Measurements from ENCODE around the gene GPS2.

The GPS2 gene

DNA sequence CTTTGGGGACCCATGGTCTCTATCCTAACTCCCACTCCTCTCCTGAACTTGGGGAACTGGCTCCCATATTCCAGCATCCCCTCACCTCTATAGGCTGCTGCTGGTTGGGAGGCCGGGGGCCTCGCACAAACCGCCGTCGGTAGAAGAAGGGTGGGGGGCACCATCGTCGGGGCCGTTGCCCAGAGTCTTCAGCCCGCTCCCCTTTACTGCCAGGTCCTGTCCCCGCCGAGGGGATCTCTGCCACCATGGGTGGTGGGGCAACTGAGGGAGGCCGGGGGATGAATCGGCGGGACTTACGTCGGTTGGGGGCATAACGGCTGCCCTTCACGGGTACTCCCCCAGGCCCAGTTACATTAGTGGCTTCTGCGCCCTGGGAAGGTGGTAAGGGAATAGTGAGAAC is 25.0 kb downstream of the GPS2 start:
- no peaks in the 10 kb centered on the region for H3K9me3 ChIP-seq (ENCODE audit: low read length)
- no peaks in the 10 kb centered on the region for H3K36me3 ChIP-seq (ENCODE audit: insufficient read depth, low read length)
- peaks cover 12% of the 10 kb centered on the region for H3K4me1 ChIP-seq (ENCODE audit: insufficient read depth, low read length)
- H2AFZ ChIP-seq (ENCODE audit: low read depth, low read length) = no peak overlapping the region
- no peak overlapping the region for H3K4me3 ChIP-seq (ENCODE audit: low read length)
- peaks cover 29% of the 10 kb centered on the region for H3K27me3 ChIP-seq (ENCODE audit: insufficient read depth, low read length)

DNA sequence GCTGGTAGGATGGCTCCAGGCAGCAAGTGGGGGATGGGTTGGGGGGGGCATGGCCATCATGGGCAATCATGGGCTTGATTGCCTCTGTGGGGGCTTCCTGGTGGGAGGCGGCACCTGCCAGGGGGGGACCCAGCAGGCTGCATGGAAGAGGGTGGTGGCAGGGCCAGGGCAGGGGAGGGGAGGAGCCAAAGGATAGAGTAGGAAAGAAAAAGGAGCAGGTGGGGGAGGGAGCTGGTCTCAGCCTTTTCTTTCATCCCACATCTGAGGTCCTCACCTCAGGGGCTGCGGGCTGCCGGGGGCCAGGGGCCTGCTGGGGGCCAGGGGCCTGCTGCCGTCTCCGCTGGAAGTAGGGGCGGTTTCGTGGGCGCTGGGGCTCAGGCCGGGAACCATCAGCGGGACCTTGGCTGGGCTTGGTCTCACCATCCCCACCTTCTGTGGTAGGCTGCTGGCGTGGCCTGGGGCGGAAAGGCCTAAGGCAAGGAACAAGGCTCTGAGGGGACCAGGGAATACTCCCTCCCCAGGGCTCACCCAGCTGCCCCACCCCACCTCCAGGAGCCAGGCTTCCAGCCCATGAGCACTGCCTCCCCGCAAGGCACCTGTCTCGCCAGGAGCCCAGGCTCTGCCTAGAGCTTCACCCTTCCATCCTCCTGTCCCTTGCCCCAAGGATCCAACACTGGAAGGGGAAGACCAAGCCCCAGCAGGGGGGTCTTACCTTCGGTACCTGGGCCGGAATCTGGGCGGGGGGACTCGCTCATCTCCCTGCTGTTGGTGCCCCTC is 25.7 kb downstream of the GPS2 start:
- peaks cover 9% of the 10 kb centered on the region for H3K4me1 ChIP-seq (ENCODE audit: insufficient read depth, low read length)
- no peaks in the 10 kb centered on the region for H3K9me3 ChIP-seq (ENCODE audit: low read length)
- no peaks in the 10 kb centered on the region for H3K36me3 ChIP-seq (ENCODE audit: insufficient read depth, low read length)
- H3K4me3 ChIP-seq (ENCODE audit: low read length) = no peak overlapping the region
- H2AFZ ChIP-seq (ENCODE audit: low read depth, low read length) = no peak overlapping the region
- H3K27me3 ChIP-seq (ENCODE audit: insufficient read depth, low read length) = peaks cover 25% of the 10 kb centered on the region

DNA sequence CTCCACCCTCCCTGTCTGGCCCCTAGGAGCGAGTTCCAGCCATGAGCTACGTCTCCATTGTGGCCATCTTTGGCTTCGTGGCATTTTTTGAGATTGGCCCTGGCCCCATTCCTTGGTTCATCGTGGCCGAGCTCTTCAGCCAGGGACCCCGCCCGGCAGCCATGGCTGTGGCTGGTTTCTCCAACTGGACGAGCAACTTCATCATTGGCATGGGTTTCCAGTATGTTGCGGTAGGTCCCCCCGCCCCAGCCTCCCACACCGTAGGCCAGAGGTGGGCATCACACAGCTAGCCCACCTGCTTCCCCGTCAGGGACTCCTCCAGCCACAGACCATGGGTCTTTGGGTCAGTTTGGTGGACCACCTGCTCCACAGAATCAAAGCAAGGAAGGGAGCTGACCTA is 29.5 kb downstream of the GPS2 start:
- H3K36me3 ChIP-seq (ENCODE audit: insufficient read depth, low read length) = no peaks in the 10 kb centered on the region
- H2AFZ ChIP-seq (ENCODE audit: low read depth, low read length) = no peak overlapping the region
- H3K4me3 ChIP-seq (ENCODE audit: low read length) = no peak overlapping the region

DNA sequence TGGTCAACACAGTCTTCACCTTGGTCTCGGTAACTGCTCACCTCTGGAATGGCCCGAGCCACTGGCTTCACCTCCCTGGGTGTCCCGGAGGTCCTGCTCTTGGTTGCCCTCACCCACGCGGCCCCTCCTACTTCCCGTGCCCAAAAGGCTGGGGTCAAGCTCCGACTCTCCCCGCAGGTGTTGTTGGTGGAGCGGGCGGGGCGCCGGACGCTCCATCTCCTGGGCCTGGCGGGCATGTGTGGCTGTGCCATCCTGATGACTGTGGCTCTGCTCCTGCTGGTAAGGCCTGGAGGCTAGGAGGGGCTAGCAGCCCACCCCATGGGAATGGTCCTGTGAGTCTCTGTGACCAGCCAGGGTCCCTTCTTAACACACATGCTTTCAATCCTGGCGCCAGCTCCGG is 30.2 kb downstream of the GPS2 start:
- H3K9me3 ChIP-seq (ENCODE audit: low read length) = no peaks in the 10 kb centered on the region

More for the DNA sequence above, 29.5 kb downstream of the GPS2 start:
- H3K4me1 ChIP-seq (ENCODE audit: insufficient read depth, low read length) = peaks cover 11% of the 10 kb centered on the region
- no peaks in the 10 kb centered on the region for H3K27me3 ChIP-seq (ENCODE audit: insufficient read depth, low read length)
- H3K9me3 ChIP-seq (ENCODE audit: low read length) = no peaks in the 10 kb centered on the region

DNA sequence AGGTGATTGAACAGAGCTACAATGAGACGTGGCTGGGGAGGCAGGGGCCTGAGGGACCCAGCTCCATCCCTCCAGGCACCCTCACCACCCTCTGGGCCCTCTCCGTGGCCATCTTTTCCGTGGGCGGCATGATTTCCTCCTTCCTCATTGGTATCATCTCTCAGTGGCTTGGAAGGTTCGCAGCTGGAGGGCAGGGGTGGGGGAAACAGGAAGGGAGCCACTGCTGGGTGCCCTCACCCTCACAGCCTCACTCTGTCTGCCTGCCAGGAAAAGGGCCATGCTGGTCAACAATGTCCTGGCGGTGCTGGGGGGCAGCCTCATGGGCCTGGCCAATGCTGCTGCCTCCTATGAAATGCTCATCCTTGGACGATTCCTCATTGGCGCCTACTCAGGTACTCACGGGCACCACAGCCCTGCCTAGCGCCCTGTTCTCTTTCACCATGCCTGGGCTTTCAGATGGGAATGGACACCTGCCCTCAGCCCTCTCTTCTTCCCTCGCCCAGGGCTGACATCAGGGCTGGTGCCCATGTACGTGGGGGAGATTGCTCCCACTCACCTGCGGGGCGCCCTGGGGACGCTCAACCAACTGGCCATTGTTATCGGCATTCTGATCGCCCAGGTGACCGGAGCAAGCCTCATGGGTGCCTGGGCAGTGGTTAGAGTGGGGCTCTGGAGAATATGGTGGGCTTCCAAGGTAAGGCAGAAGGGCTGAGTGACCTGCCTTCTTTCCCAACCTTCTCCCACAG is 31.5 kb downstream of the GPS2 start:
- no peaks in the 10 kb centered on the region for H3K27me3 ChIP-seq (ENCODE audit: insufficient read depth, low read length)
- H3K9me3 ChIP-seq (ENCODE audit: low read length) = no peaks in the 10 kb centered on the region
- H2AFZ ChIP-seq (ENCODE audit: low read depth, low read length) = no peak overlapping the region
- no peaks in the 10 kb centered on the region for H3K36me3 ChIP-seq (ENCODE audit: insufficient read depth, low read length)
- H3K4me1 ChIP-seq (ENCODE audit: insufficient read depth, low read length) = peaks cover 14% of the 10 kb centered on the region
- no peak overlapping the region for H3K4me3 ChIP-seq (ENCODE audit: low read length)

More for the DNA sequence above, 30.2 kb downstream of the GPS2 start:
- Histone ChIP-seq H2AFZ (ENCODE audit: low read depth, low read length) (no peak overlapping the region), H3K36me3 (ENCODE audit: insufficient read depth, low read length) (no peaks in the 10 kb centered on the region), H3K4me1 (ENCODE audit: insufficient read depth, low read length) (peaks cover 14% of the 10 kb centered on the region), H3K27me3 (ENCODE audit: insufficient read depth, low read length) (no peaks in the 10 kb centered on the region), H3K4me3 (ENCODE audit: low read length) (no peak overlapping the region)

DNA sequence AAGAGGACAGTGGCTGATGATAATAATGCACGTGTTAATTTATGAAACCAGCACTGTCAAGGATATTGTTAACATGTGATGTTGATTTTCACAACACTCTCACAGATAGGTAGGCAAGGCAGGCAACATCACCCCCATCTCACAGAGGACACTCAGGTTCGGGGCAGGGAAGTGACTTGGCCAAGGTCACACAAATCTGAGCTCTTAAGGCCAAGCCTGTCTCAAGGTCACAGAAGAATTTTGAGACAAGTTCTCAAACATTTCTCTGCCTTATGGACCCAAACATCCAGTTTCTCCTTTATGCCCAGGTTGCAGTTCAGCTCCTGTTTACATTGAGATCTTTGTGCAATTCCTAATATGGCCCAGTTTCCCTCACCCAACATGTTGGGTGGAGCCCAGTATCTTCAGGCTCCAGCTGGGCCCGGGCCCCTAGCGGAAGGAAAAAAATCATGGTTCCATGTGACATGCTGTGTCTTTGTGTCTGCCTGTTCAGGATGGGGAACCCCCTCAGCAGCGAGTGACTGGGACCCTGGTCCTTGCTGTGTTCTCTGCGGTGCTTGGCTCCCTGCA is 32.3 kb downstream of the GPS2 start:
- H3K27me3 ChIP-seq (ENCODE audit: insufficient read depth, low read length) = no peaks in the 10 kb centered on the region
- peaks cover 14% of the 10 kb centered on the region for H3K4me1 ChIP-seq (ENCODE audit: insufficient read depth, low read length)
- peak overlapping the region; percentile 59 for H3K4me3 ChIP-seq (ENCODE audit: low read length)
- no peak overlapping the region for H2AFZ ChIP-seq (ENCODE audit: low read depth, low read length)
- no peaks in the 10 kb centered on the region for H3K36me3 ChIP-seq (ENCODE audit: insufficient read depth, low read length)
- no peaks in the 10 kb centered on the region for H3K9me3 ChIP-seq (ENCODE audit: low read length)

DNA sequence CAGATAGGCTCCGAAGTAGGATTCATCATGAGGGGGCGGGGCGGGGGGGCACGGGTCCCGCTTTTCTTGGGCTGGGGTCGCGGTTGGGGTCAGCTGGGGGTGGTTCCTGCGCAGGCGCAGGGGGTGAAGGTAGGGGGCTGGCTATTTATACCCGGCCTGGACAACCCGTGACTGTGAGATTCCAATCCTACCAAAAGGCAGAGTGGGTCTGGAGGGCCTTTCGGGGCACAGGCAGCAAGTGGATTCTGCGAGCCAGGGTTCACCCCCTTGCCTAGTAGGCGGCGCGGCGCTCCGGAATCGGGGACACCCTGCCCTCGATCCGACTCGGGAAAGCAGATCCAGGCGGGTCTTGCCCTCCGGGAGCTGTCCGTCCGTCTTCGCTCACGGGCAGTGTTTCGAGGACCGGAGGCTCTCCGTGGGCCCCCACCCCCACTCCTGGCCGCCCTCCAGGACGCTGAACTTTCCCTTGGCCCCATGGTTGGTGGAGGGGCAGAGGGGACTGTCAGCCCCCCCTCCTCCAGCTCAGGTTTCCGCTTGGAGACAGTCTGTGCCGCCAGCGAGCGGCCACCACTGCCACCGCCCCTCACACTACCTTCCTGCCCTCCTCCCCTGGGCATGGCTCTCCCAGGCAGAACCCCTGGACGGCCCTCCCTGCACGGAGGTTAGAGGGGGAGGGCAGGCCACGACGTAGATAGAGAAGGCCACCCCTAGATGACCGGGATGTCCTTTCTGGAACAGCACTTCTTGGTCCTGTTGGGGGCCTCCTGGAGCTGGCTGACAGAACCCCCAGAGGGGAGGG is 33.0 kb downstream of the GPS2 start:
- H3K27me3 ChIP-seq (ENCODE audit: insufficient read depth, low read length) = no peaks in the 10 kb centered on the region
- H2AFZ ChIP-seq (ENCODE audit: low read depth, low read length) = peak overlapping the region; percentile 31
- H3K4me3 ChIP-seq (ENCODE audit: low read length) = peak overlapping the region; percentile 59
- H3K36me3 ChIP-seq (ENCODE audit: insufficient read depth, low read length) = no peaks in the 10 kb centered on the region
- H3K9me3 ChIP-seq (ENCODE audit: low read length) = no peaks in the 10 kb centered on the region
- H3K4me1 ChIP-seq (ENCODE audit: insufficient read depth, low read length) = peaks cover 14% of the 10 kb centered on the region

DNA sequence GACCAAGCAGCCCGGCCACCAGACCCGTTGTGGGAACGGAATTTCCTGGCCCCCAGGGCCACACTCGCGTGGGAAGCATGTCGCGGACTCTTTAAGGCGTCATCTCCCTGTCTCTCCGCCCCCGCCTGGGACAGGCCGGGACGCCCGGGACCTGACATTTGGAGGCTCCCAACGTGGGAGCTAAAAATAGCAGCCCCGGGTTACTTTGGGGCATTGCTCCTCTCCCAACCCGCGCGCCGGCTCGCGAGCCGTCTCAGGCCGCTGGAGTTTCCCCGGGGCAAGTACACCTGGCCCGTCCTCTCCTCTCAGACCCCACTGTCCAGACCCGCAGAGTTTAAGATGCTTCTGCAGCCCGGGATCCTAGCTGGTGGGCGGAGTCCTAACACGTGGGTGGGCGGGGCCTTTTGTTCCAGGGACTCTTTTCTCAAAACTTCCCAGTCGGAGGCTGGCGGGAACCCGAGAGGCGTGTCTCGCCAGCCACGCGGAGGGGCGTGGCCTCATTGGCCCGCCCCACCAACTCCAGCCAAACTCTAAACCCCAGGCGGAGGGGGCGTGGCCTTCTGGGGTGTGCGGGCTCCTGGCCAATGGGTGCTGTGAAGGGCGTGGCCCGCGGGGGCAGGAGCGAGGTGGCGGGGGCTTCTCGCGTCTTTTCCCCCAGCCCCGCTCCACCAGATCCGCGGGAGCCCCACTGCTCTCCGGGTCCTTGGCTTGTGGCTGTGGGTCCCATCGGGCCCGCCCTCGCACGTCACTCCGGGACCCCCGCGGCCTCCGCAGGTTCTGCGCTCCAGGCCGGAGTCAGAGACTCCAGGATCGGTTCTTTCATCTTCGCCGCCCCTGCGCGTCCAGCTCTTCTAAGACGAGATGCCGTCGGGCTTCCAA is 33.8 kb downstream of the GPS2 start, which contains the start of gene SLC2A4:
SLC2A4 (plus strand) TSS at position 645 of the 879 bp plus-strand sequence; CDS start at position 862, 217 bp downstream.
- Histone ChIP-seq H2AFZ (ENCODE audit: low read depth, low read length) (peak within 1 kb of the TSS; percentile 31), H3K9me3 (ENCODE audit: low read length) (no peaks in the 10 kb centered on the region), H3K27me3 (ENCODE audit: insufficient read depth, low read length) (no peaks in the 10 kb centered on the region), H3K4me3 (ENCODE audit: low read length) (peak within 1 kb of the TSS; percentile 59), H3K36me3 (ENCODE audit: insufficient read depth, low read length) (no peaks in the 10 kb centered on the region), H3K4me1 (ENCODE audit: insufficient read depth, low read length) (peaks cover 14% of the 10 kb centered on the region)

DNA sequence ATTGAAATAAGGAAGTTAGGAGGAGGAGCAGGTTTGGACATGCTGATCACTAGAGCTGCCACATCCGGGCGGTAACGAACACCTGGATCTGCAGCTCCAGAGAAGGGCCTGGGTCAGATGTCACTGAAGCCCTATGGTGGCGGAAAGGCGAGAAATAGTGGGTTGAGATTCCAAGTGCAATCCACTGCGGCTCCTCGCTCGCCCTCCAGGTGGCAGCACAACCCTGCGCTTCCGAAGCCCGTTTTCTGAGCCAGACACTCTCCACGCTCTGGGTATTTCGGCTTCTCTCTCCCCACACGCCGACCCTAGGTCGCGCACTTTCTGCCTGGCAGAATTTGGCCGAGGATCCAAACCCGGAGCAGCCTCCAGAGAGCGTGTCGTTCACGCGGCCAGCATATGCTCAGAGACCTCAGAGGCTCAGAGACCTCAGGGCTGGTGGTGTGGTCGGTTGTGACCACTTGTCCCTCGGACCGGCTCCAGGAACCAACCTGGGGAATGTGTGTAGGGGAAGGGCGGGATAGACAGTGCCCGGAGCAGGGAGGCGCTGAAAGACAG is 34.6 kb downstream of the GPS2 start:
- H3K4me3 ChIP-seq (ENCODE audit: low read length) = peak overlapping the region; percentile 10
- H3K27me3 ChIP-seq (ENCODE audit: insufficient read depth, low read length) = no peaks in the 10 kb centered on the region
- H2AFZ ChIP-seq (ENCODE audit: low read depth, low read length) = peak overlapping the region; percentile 31
- no peaks in the 10 kb centered on the region for H3K36me3 ChIP-seq (ENCODE audit: insufficient read depth, low read length)
- H3K4me1 ChIP-seq (ENCODE audit: insufficient read depth, low read length) = peaks cover 14% of the 10 kb centered on the region
- no peaks in the 10 kb centered on the region for H3K9me3 ChIP-seq (ENCODE audit: low read length)

DNA sequence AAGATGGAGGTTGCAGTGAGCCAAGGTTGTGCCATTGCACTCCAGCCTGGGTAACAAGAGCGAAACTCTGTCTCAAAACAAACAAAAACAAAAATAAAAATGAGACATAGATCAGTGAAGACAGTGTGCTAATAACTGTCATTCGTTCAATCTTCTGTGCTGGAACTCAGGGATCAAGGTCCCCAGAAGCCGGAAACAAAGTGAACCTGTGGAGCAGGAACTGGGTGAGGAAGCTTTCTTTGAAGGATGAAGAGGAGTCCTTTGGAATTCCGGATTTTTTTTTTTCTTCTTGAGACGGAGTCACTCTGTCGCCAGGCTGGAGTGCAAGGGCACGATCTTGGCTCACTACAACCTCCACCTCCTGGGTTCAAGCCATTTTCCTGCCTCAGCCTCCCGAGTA is 35.7 kb downstream of the GPS2 start:
- Histone ChIP-seq H3K36me3 (ENCODE audit: insufficient read depth, low read length) (no peaks in the 10 kb centered on the region), H3K4me3 (ENCODE audit: low read length) (no peak overlapping the region), H3K27me3 (ENCODE audit: insufficient read depth, low read length) (no peaks in the 10 kb centered on the region), H3K4me1 (ENCODE audit: insufficient read depth, low read length) (peaks cover 14% of the 10 kb centered on the region), H3K9me3 (ENCODE audit: low read length) (no peaks in the 10 kb centered on the region), H2AFZ (ENCODE audit: low read depth, low read length) (no peak overlapping the region)

DNA sequence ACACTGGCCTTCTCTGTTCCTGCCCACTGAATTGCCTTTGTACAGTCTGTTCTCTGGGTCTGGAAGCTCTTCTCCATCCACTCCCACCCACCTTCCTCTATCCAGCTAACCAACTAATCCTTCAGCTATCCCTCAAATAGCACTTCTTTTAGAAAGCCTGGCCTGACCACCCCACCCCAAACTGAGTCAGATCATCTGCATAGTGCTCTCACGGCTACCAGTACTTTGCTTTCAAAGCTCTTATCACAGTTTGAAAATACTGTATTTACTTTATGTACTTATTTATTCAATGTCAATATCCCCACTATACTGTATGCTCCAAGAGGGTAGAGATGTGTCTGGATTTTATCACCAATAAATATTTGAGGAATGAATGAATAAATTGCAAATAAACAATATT is 48.4 kb downstream of the GPS2 start:
- peaks cover 3% of the 10 kb centered on the region for H3K4me1 ChIP-seq (ENCODE audit: insufficient read depth, low read length)
- H3K9me3 ChIP-seq (ENCODE audit: low read length) = peaks cover under 1% of the 10 kb centered on the region
- peaks cover 29% of the 10 kb centered on the region for H3K27me3 ChIP-seq (ENCODE audit: insufficient read depth, low read length)
- H2AFZ ChIP-seq (ENCODE audit: low read depth, low read length) = no peak overlapping the region
- no peaks in the 10 kb centered on the region for H3K36me3 ChIP-seq (ENCODE audit: insufficient read depth, low read length)
- no peak overlapping the region for H3K4me3 ChIP-seq (ENCODE audit: low read length)

DNA sequence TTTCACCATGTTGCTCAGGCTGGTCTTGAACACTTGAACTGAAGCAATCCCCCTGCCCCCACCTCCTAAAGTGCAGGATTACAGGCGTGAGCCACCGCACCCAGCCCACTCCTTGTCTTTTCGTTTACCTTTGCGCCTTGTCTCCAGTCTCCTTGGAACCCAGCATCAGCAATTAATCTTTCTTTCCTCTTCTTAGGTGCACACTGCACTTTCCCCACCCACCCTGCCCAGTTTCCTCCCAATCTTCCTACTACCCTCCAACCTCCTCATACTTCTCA is 51.4 kb downstream of the GPS2 start:
- Histone ChIP-seq H2AFZ (ENCODE audit: low read depth, low read length) (no peak overlapping the region), H3K4me3 (ENCODE audit: low read length) (no peak overlapping the region), H3K9me3 (ENCODE audit: low read length) (peaks cover 6% of the 10 kb centered on the region), H3K36me3 (ENCODE audit: insufficient read depth, low read length) (peaks cover 12% of the 10 kb centered on the region), H3K4me1 (ENCODE audit: insufficient read depth, low read length) (peaks cover 3% of the 10 kb centered on the region), H3K27me3 (ENCODE audit: insufficient read depth, low read length) (peaks cover 45% of the 10 kb centered on the region)
